Kidney (tissue), 14 donors: ENCODE data around the gene MST1R. TPM values are rescaled to one million over a fixed set of nuclear protein-coding genes. Genes with fewer than 3 reads are reported as not detected.

Experiments used
- DNase-seq, 5 donors: peaks; one replicate each; pipeline ENCODE4 v3.0.0-alpha.2; 2013 to 2020
- FAIRE-seq: peaks from 2 replicates; lab custom pipeline; 2012; peaks lifted over from hg19 to GRCh38; lab: Jason Lieb, UNC
- H3K27ac ChIP-seq, 2 donors: one replicate each; pipeline ENCODE4 v1.7.0; 2013; ENCODE audit warnings: low read depth in 2 of 2, low read length in 2 of 2, inconsistent platforms in 1 of 2
- H3K27me3 ChIP-seq: one replicate; pipeline ENCODE4 v1.7.1; 2013; ENCODE audit warnings: low read length, inconsistent platforms; ENCODE audit not compliant: control insufficient read depth, insufficient read depth
- H3K36me3 ChIP-seq, 3 donors: one replicate each; pipeline versions ENCODE4 v1.7.0 to v1.7.1; 2013; ENCODE audit warnings: low read length in 3 of 3, control low read depth in 1 of 3, inconsistent platforms in 1 of 3; ENCODE audit not compliant: insufficient read depth in 3 of 3, control insufficient read depth in 2 of 3
- H3K4me1 ChIP-seq, 3 donors: one replicate each; pipeline versions ENCODE4 v1.7.0 to v1.7.1; 2013; ENCODE audit warnings: low read length in 3 of 3, inconsistent platforms in 1 of 3, low read depth in 1 of 3; ENCODE audit not compliant: control insufficient read depth in 2 of 3, insufficient read depth in 2 of 3
- H3K4me3 ChIP-seq, 3 donors: one replicate each; pipeline versions ENCODE4 v1.7.0 to v1.8.1; 2013; ENCODE audit warnings: low read length in 3 of 3, control low read depth in 1 of 3, inconsistent platforms in 1 of 3
- H3K9ac ChIP-seq, 3 donors: one replicate each; pipeline versions ENCODE4 v1.7.0 to v1.7.1; 2013; ENCODE audit warnings: low read length in 3 of 3, control low read depth in 1 of 3, inconsistent platforms in 1 of 3
- H3K9me3 ChIP-seq, 3 donors: one replicate each; pipeline versions ENCODE4 v1.7.0 to v1.7.1; 2013; ENCODE audit warnings: low read length in 3 of 3, control low read depth in 1 of 3, inconsistent platforms in 1 of 3; ENCODE audit not compliant: control insufficient read depth in 2 of 3, insufficient read depth in 1 of 3
- intact Hi-C: fragments of 100-400 bp; cut with DNase I; formaldehyde crosslinking; loops from one replicate; pipeline ENCODE4 v1.11.1; 2022
- polyA plus RNA-seq: library from polyadenylated mRNA; stranded (reverse); fragments of 350-450 nt; fragmentation: Illumina TruSeq; extraction: RNeasy Lipid Tissue Mini Kit (QIAGEN cat#74804); gene quantifications from one replicate; pipeline ENCODE4 v1.2.3, GENCODE V29; 2014; ENCODE audit warnings: low read depth, low replicate concordance; ENCODE audit not compliant: insufficient read depth
- total RNA-seq: library from RNA; stranded (reverse); fragmentation: NEBNext Ultra II Directional; extraction: Animal tissue kit (Norgen Biotek cat#: 25700); gene quantifications from one replicate; pipeline ENCODE4 v1.2.1, GENCODE V29; 2021
- TF ChIP-seq, protein P1 (sequence below): IDR thresholded peaks from 3 replicates; pipeline ENCODE4 v1.5.1; 2012; ENCODE audit warnings: mild to moderate bottlenecking, moderate library complexity, borderline replicate concordance; ENCODE audit not compliant: insufficient read depth; ENCODE audit errors: extremely low read depth
- donor health status: control.
- donor health status: control.
- donor health status: control.
- donor health status: control.
- donor health status: control.
- donor health status: DM: yes; HTN: yes; CAD: no.
- donor health status: Normal renal cell carcinoma (clear cell type).

The MST1R gene
- total and polyA plus RNA-seq, 2 donors from 2014 or later: 0.30 to 29.6 TPM

GRCh38 chr3:49871531-49872153, 32.0 kb downstream of the MST1R start:
- H3K4me3 ChIP-seq: no peak overlapping the region
- TF ChIP-seq, protein P1, sequence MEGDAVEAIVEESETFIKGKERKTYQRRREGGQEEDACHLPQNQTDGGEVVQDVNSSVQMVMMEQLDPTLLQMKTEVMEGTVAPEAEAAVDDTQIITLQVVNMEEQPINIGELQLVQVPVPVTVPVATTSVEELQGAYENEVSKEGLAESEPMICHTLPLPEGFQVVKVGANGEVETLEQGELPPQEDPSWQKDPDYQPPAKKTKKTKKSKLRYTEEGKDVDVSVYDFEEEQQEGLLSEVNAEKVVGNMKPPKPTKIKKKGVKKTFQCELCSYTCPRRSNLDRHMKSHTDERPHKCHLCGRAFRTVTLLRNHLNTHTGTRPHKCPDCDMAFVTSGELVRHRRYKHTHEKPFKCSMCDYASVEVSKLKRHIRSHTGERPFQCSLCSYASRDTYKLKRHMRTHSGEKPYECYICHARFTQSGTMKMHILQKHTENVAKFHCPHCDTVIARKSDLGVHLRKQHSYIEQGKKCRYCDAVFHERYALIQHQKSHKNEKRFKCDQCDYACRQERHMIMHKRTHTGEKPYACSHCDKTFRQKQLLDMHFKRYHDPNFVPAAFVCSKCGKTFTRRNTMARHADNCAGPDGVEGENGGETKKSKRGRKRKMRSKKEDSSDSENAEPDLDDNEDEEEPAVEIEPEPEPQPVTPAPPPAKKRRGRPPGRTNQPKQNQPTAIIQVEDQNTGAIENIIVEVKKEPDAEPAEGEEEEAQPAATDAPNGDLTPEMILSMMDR: no peak
- H3K9ac ChIP-seq: no peak overlapping the region
- H3K27me3 ChIP-seq: peaks cover 7% of the 10 kb centered on the region
- H3K4me1 ChIP-seq: no peaks in the 10 kb centered on the region
- no peaks in the 10 kb centered on the region for H3K9me3 ChIP-seq
- no peak overlapping the region for H3K27ac ChIP-seq
- no peaks in the 10 kb centered on the region for H3K36me3 ChIP-seq
- DNase-seq: peak in 1 of 5 donors; percentile 13
- intact Hi-C loops: no loop called here
- no peak for FAIRE-seq

DNA sequence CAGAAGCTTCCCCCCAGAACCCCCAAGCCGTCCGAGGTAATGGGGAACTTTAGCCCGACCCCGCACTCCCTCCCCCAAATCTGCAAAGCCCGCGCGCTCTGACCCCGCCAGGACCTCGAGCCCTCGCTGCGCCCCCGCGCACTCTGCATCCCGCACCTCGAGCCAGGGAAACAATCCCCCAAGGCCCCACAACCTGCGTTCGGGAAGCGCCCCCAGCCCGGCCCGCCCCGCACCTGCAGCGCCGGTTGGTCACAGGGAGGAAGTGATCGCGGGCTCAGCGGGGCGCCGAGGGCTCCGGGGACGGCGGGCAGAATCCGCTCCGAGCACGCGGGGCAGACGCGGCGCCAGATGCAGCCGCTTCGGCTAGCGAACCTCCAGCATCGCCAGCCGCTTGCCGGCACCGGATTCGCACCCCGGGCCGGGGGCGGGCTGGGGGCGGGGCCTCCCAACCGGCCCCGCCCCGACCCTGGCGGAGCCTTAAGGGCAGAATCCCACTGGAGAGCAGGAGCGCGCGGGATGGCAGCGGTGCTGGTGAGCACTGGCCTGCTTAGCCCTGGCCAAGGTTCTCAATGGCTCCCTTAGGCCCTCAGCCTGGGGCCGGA, 34.0 kb downstream of the MST1R start, which contains the start of gene CAMKV:
Gene CAMKV, minus strand, starts transcription at position 382 of the 602 bp plus-strand sequence. CDS start 7,518 bp downstream, outside the sequence.
- Histone ChIP-seq H3K9me3 (no peaks in the 10 kb centered on the region), H3K36me3 (no peaks in the 10 kb centered on the region), H3K4me3 (no peak within 1 kb of the TSS), H3K9ac (no peak within 1 kb of the TSS), H3K27ac (no peak within 1 kb of the TSS), H3K4me1 (no peaks in the 10 kb centered on the region), H3K27me3 (peaks cover 7% of the 10 kb centered on the region)
- intact Hi-C loops: no loop called here
- peak in 1 of 5 donors; percentile 25 for DNase-seq
- FAIRE-seq: no peak
- TF ChIP-seq, protein P1: no peak

DNA sequence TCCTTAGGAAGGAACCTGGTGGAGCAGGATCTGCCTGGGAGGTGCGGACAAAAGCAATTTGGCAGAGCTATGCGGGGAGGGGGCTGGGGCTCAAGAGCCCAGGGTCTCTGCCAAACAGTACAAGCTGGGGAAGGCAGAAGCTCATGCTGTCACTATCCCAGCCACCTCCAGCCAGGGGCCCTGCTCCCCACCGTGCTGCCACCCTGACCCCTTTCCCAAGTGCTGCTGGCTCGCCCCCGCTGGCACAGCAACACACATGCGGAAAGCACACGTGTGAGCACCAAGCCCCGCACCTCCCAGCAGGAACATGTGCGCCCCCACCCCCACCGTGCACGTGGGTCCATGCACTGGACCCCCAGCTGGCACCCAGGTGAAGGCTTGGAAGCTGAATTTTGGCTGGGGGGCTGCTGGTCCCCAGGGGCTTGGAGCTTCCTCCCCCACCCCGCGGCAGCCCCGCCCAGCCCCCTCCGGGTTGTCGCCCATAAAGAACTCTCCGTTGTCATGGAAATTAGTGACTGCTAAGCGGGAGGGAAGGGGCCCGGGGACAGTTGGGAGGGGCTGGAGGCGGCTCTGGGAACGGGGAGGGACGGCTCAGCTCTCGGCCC, 34.7 kb downstream of the MST1R start:
- H3K9ac ChIP-seq: no peak overlapping the region
- FAIRE-seq (no peak), DNase-seq (peak in 1 of 5 donors; percentile 13)
- intact Hi-C loops: no loop called here
- no peak overlapping the region for H3K27ac ChIP-seq
- H3K9me3 ChIP-seq: no peaks in the 10 kb centered on the region
- no peaks in the 10 kb centered on the region for H3K4me1 ChIP-seq
- peaks cover 7% of the 10 kb centered on the region for H3K27me3 ChIP-seq
- no peak overlapping the region for H3K4me3 ChIP-seq
- no peaks in the 10 kb centered on the region for H3K36me3 ChIP-seq
- TF ChIP-seq, protein P1: no peak
